Prostate gland (tissue), 2 donors: ENCODE measurements around the gene ACADSB. TPM values are rescaled to one million over a fixed set of nuclear protein-coding genes. Genes with fewer than 3 reads are reported as not detected.

Experiments used
- DNase-seq: peaks from one replicate; pipeline ENCODE4 v3.0.0-alpha.2; 2019; ENCODE audit warnings: low spot score
- H3K27ac ChIP-seq, 2 donors: fragments of 200-600 bp; sonication (generic); 2 replicates each; pipeline ENCODE4 v1.5.1; 2017 to 2019
- H3K27me3 ChIP-seq: fragments of 200-600 bp; sonication (generic); replicated peaks from 2 replicates; pipeline ENCODE4 v1.5.1; 2019; ENCODE audit not compliant: insufficient read depth
- H3K36me3 ChIP-seq, 2 donors: fragments of 200-600 bp; sonication (generic); 1 replicate in 1 of 2; 2 replicates in 1 of 2; pipeline versions ENCODE4 v1.5.1 to v1.8.1; 2017 to 2019
- H3K4me1 ChIP-seq: fragments of 200-600 bp; sonication (generic); replicated peaks from 2 replicates; pipeline ENCODE4 v1.5.1; 2019
- H3K4me3 ChIP-seq, 2 donors: fragments of 200-600 bp; sonication (generic); 2 replicates each; pipeline ENCODE4 v1.5.1; 2017 to 2019
- H3K9me3 ChIP-seq: fragments of 200-600 bp; sonication (generic); 2 replicates; pipeline ENCODE4 v1.5.1; 2017
- POLR2A ChIP-seq: fragments of 450-650 bp; IDR thresholded peaks from one replicate; pipeline ENCODE4 v1.6.1; 2016; ENCODE audit warnings: antibody characterized with exemption, mild to moderate bottlenecking
- POLR2AphosphoS5 ChIP-seq: sonication (generic); formaldehyde crosslinking; IDR thresholded peaks from one replicate; pipeline ENCODE4 v1.6.1; 2017; ENCODE audit warnings: antibody characterized with exemption
- WGBS: methylation state at CpG from one replicate; pipeline ENCODE4 v1.1.5; 2018; 5-methylcytosine and 5-hydroxymethylcytosine counted together
- intact Hi-C: fragments of 100-400 bp; cut with DNase I; formaldehyde crosslinking; loops from one replicate; pipeline ENCODE4 v1.14.2; 2022
- total RNA-seq, 2 donors: library from RNA; depleted of rRNA; stranded (reverse); fragments of >200 nt; gene quantifications; one replicate each; pipeline ENCODE4 v1.1.0, GENCODE V29; 2016
- TF ChIP-seq, protein P1 (sequence below), 4 experiments: fragments of 200-600 bp in 2 of 4; fragments of 450-650 bp in 2 of 4; sonication (generic) in 2 of 4; IDR thresholded peaks; 1 replicate in 3 of 4; 2 replicates in 1 of 4; pipeline ENCODE4 v1.5.1; 2016 to 2019; ENCODE audit warnings: antibody characterized with exemption in 4 of 4, mild to moderate bottlenecking in 2 of 4, moderate library complexity in 2 of 4

Gene ACADSB
- total RNA-seq, 2 donors from 2014 or later: 17.2 to 38.6 TPM

DNA sequence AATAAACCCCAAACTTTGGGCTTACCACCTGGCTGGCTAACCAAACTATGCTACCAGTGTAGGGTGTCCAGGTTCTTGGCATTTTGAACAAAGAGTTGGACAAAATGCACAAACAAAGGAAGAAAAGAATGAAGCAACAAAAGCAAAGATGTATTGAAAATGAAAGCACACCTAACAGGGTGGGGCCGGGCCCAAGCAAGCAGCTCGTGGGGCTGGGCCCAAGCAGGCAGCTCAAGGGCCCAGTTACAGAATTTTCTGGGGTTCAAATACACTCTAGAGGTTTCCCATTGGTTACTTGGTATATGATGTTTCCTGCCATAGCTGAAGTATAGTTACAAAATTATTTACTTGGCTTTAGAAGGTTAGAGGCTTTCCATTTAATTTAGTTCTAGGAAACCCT lies 15.7 kb downstream of the ACADSB start:
- intact Hi-C loops: no loop called here
- Histone ChIP-seq H3K4me3 (no peak overlapping the region), H3K36me3 (no peaks in the 10 kb centered on the region), H3K9me3 (no peaks in the 10 kb centered on the region), H3K27ac (no peak overlapping the region), H3K4me1 (no peaks in the 10 kb centered on the region), H3K27me3 (no peaks in the 10 kb centered on the region)
- no peak for TF ChIP-seq POLR2AphosphoS5
- TF ChIP-seq, protein P1, sequence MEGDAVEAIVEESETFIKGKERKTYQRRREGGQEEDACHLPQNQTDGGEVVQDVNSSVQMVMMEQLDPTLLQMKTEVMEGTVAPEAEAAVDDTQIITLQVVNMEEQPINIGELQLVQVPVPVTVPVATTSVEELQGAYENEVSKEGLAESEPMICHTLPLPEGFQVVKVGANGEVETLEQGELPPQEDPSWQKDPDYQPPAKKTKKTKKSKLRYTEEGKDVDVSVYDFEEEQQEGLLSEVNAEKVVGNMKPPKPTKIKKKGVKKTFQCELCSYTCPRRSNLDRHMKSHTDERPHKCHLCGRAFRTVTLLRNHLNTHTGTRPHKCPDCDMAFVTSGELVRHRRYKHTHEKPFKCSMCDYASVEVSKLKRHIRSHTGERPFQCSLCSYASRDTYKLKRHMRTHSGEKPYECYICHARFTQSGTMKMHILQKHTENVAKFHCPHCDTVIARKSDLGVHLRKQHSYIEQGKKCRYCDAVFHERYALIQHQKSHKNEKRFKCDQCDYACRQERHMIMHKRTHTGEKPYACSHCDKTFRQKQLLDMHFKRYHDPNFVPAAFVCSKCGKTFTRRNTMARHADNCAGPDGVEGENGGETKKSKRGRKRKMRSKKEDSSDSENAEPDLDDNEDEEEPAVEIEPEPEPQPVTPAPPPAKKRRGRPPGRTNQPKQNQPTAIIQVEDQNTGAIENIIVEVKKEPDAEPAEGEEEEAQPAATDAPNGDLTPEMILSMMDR (IDR thresholded peaks at IDR 0.05): no peak
- TF ChIP-seq POLR2A: no peak
- WGBS: 85% methylated on average over 2 of the region's 2 CpGs
- no peak for DNase-seq

DNA sequence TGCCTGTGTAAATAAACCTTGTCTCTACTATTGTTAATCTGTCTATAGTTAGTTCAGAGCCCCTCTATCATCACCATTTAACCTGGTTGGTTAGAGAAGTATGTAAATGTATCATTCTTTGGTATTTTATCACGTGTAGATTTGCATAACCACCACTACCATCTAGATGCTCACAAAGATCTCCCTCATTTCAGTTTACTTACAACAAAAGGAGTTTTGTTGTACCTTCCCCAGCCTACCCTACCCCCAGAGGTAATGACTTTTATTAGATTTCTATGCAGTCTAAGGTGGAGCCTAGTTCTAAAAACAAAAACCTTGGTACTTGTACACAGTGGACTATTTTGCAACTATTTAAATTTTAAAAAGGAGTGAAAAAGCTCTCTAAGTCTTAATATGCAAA lies 17.5 kb downstream of the ACADSB start:
- Histone ChIP-seq H3K4me1 (no peaks in the 10 kb centered on the region), H3K27ac (no peak overlapping the region), H3K27me3 (no peaks in the 10 kb centered on the region), H3K9me3 (no peaks in the 10 kb centered on the region), H3K36me3 (no peaks in the 10 kb centered on the region), H3K4me3 (no peak overlapping the region)
- TF ChIP-seq, protein P1 (IDR thresholded peaks at IDR 0.05): no peak
- TF ChIP-seq POLR2A (no peak), POLR2AphosphoS5 (no peak)
- WGBS: 41% methylated on average over 1 of the region's 1 CpG
- no peak for DNase-seq
- intact Hi-C loops: no loop called here

DNA sequence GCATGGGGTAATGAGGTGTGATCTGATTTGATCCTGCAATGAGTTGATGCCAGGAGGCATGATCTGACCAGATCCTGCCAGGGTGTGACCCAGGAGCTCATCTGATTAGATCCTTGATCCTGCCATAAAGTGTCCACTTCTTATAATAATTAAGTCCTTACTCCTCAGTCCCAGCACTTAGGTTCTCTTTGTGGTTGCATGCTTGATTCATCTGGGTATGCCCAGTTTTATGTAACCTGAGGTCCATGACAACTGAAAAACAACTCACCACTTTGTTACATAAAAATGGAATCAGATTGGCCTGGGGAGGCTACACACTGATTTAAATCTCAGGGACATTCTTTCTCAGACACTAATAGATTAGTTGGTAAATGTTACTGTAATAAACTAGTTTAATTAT lies 19.1 kb downstream of the ACADSB start:
- H3K27ac ChIP-seq: no peak overlapping the region
- intact Hi-C loops: no loop called here
- TF ChIP-seq, protein P1 (IDR thresholded peaks at IDR 0.05): no peak
- TF ChIP-seq POLR2AphosphoS5: no peak
- TF ChIP-seq POLR2A: no peak
- no peaks in the 10 kb centered on the region for H3K36me3 ChIP-seq
- no peaks in the 10 kb centered on the region for H3K9me3 ChIP-seq
- H3K27me3 ChIP-seq: no peaks in the 10 kb centered on the region
- no peak for DNase-seq
- no peak overlapping the region for H3K4me3 ChIP-seq
- H3K4me1 ChIP-seq: no peaks in the 10 kb centered on the region

DNA sequence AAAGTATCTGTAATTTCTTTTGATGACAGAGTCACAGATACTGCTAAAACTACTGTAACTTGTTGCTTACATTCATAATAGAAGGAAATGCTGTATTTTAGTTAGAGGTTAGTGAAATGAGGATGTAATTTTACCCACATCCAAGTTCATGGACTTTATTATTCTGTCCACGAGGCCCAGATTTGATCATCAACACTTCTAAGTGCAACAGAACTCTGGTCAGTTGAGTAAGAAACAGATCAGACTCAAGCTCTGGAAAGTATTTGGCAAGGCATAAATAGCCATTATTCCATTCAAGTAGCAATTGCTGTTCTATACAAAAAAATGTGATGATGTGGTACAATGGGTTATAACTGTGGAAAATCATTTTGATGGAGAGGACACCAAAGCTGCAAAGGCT lies 22.3 kb downstream of the ACADSB start:
- Histone ChIP-seq H3K4me3 (no peak overlapping the region), H3K36me3 (peaks cover 0 to 3% of the 10 kb centered on the region in 2 donors), H3K27me3 (no peaks in the 10 kb centered on the region), H3K4me1 (no peaks in the 10 kb centered on the region), H3K9me3 (no peaks in the 10 kb centered on the region), H3K27ac (no peak overlapping the region)
- DNase-seq: no peak
- no peak for TF ChIP-seq POLR2AphosphoS5
- no peak for TF ChIP-seq POLR2A
- TF ChIP-seq, protein P1 (IDR thresholded peaks at IDR 0.05): no peak
- intact Hi-C loops: no loop called here
- 81% methylated on average over 1 of the region's 1 CpG for WGBS

DNA sequence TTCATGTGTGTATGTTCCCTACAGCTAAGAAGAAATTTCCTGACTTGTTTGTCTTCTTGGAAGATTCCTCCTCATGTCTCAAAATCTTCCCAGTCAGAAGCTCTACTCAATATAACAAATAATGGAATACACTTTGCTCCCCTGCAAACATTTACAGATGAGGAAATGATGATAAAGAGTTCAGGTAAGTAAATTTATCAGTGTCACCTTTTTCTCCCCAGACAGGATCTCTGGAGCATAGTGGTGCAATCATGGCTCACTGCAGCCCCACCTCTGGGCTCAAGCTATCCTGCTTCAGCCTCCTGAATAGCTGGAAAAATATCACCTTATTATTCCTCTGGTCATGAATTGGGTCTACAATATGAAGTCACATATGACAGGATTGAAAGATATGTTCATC lies 25.5 kb downstream of the ACADSB start:
- Histone ChIP-seq H3K27me3 (no peaks in the 10 kb centered on the region), H3K36me3 (peaks cover 0 to 9% of the 10 kb centered on the region in 2 donors), H3K4me1 (no peaks in the 10 kb centered on the region), H3K9me3 (no peaks in the 10 kb centered on the region), H3K4me3 (no peak overlapping the region), H3K27ac (peak overlapping the region in 1 of 2 donors; percentile 28)
- no peak for DNase-seq
- TF ChIP-seq POLR2AphosphoS5 (peak; percentile 39), POLR2A (no peak)
- intact Hi-C loops: no loop called here
